HG02610 (cell line): ENCODE measurements around the gene IGFL1.
"Not testable (repeated sequence)": the region's sequence is repeated elsewhere in the genome, so short reads cannot be mapped to it uniquely, and the experiment has no call there.

Experiments
- ATAC-seq: cut with Tn5 transposase; IDR thresholded peaks from one replicate; pipeline ENCODE4 v1.9.1; 2021; ENCODE audit warnings: mild to moderate bottlenecking, moderate library complexity; ENCODE audit not compliant: unreplicated experiment

Gene IGFL1

DNA sequence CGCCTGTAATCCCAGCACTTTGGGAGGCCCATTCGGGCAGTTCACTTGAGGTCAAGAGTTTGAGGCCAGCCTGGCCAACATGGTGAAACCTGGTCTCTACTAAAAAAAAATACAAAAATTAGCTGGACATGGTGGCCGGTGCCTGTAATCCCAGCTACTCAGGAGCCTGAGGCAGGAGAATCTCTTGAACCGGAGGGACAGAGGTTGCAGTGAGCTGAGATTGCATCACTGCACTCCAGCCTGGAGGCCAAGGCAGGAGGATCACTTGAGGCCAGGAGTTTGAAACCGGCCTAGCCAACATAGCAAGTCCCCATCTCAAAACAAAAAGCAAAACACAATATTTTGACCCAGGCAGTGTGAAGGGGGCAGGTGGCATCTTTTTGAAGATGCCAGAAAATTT lies 35.3 kb downstream of the IGFL1 start:
- not testable (repeated sequence) for ATAC-seq

DNA sequence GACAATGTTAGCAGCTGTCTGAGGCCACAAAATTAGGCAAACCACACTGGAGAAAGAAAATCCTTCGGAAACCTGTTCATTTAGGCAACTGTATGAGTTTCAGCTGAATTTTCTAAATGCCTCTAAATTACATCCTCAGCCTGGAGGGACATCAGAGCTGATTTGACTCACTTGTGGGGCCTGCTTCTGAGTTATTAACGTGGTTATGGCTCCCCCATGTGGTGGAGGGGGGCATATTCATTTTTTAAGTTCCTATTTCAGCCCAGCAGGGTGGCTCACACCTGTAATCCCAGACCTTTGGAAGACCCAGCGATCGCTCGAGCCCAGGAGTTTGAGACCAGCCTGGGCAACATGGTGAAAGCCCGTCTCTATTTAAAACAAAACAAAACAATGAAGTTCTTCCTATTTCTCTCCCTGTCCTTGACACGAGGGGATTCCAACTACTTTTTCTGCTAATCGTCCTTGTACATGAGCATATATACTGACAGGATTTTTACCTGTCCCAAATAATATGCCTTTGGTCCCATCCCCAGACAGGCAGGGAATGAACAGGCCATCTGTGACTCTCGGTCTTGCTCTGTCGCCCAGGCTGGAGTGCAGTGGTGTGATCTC lies 35.8 kb downstream of the IGFL1 start:
- no peak for ATAC-seq

GRCh38 chr19:46269101-46269500 lies 39.6 kb downstream of the IGFL1 start:
- ATAC-seq = no peak

DNA sequence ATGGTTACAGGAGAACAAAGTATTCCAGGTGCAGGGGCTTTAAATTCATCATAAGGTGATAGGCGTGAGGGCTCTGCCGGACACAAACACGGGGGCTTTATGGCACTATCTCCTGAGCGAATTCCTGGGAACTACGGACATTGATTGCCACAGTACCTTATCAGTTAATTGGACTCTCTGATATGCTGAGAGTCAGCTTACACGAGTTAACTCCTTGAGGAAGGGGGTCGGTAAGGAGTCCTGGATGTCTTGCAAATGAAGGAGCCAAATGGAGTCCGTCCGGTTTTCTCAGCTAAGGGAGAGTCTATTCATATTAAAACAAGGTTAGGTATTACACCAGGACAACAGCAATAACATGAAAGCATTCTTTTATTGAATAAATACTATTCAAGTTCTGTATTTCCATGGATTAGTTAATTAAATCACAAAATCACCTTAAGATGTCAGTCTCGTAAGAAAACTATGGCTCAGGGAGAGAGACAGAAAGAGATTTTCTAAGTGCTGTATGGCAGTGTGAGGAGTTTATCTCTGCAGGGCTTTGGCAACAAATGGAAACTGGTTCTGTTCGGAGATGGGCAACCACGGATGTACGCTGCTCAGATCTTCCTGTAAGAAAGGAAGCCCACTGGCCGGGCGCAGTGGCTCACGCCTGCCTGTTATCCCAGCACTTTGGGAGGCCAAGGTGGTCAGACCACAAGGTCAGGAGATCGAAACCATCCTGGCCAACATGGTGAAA lies 41.1 kb downstream of the IGFL1 start:
- no peak for ATAC-seq

GRCh38 chr19:46271481-46272197 lies 42.1 kb downstream of the IGFL1 start:
- ATAC-seq = no peak

DNA sequence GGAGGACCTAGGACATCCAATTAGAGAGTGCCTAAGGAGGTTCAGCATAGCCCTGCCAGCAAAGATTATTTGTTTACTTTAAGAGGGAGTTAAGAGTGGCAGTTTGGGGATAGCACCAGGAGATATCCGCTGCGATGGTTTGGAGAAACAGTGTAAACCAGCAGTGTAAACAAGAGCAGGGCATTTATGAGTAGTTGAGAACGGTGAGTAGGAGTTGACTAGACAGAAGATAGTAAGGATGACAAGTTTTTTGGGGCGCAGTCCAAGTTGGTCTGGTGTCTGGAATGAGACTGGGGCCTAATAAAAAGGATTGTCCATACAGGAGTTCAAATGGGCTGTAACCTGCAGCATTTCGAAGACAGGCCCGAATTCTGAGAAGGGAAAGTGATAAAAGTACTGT lies 44.4 kb downstream of the IGFL1 start:
- ATAC-seq = not testable (repeated sequence)

DNA sequence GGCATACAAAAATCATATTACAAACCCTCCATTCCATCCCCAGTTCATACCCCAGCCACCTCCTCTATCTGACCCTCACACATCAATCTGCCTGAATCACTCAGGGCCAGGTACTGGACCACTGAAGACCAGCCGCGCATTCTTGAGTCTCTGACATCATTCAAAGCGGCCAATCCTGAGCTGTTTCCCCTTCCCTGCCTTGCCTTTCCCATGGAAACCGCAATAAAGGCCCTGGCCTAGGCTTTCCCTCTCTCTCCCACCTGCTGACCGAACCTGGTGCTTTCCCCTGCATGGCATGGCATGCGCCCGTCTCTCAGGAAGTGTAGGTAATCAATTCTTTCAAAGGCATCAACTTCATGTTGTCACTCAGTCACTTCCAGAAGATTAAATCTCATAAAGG lies 49.6 kb downstream of the IGFL1 start:
- ATAC-seq = no peak
